ENCODE measurements around the gene KNDC1. TPM values are rescaled to one million over a fixed set of nuclear protein-coding genes. Genes with fewer than 3 reads are reported as not detected.

The KNDC1 gene
- total and polyA plus RNA-seq, 10 of the 15 experiments (the other 5 are each of a cell fraction or from before 2014, with no cell fraction given), result 0.03 to 0.11 (median 0.05) TPM; not detected in 7

DNA sequence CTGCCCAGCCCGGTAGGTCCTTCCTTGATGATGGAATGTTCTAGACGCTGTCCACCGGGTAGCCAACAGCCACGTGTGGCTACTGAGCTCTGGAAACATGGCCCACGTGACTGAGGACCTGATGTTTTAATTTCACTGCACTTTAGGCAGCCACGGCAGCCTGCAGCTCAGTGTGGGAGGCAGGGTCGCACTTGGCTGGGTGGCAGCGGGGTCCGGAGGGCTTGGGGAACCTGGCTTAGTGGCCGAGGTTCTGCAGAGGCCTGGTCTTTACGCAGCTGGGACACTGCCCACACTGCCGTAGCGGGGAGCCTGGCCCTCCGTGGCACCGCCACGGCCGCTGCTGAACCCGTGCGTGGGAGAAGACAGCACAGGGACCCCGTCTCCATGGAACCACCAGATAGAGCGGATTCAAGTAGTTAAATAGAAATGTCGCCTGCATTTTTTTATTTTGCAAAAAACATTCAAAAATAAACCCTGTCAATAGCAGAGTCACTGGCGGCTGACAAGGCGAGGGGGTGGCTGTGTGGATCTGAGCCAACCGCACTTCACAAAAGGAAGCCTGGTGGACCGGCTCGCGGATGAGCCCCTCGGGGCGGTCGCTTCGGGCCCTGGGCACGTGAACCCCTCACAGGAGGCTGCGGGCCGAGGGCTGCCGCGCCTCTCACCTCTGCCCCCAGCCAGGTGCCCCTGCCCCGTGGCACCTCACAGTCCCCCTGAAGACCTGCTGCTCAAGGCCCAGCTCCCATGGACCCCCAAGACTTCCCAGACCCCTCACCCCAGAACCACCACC is 44.4 kb downstream of the KNDC1 start:
- intact Hi-C loops (cut with micrococcal nuclease; ENCODE audit: unreplicated experiment) (no loop called here), in situ Hi-C loops (cut with MboI) (no loop called here)
- Histone ChIP-seq H3K4me1 (ENCODE audit: control insufficient read depth, insufficient read depth, low read length) (no peaks in the 10 kb centered on the region), H3K4me3 (no peak overlapping the region), H3K36me3 (ENCODE audit: control insufficient read depth in 2 of 2, insufficient read depth in 2 of 2, low read length in 1 of 2) (no peaks in the 10 kb centered on the region), H2AFZ (ENCODE audit: control insufficient read depth, low read depth, low read length) (no peak overlapping the region), H3K9me3 (replicated peaks; ENCODE audit: control insufficient read depth, insufficient read depth, low read length) (no peaks in the 10 kb centered on the region), H3K4me2 (ENCODE audit: control insufficient read depth, insufficient read depth) (no peak overlapping the region), H3K79me2 (ENCODE audit: control insufficient read depth, insufficient read depth, low read length) (no peaks in the 10 kb centered on the region), H3K9ac (ENCODE audit: control insufficient read depth, insufficient read depth, low read length) (no peak overlapping the region), H3K27ac (ENCODE audit: control insufficient read depth, insufficient read depth) (no peak overlapping the region), H4K20me1 (ENCODE audit: control insufficient read depth, insufficient read depth) (no peaks in the 10 kb centered on the region), H3K27me3 (replicated peaks in 1 of 2; ENCODE audit: control insufficient read depth in 2 of 2, insufficient read depth in 2 of 2, low read length in 1 of 2) (no peaks in the 10 kb centered on the region)
- BruUV-seq (replicated peaks), result no TSS peak
- SMC1A ChIA-PET (ENCODE audit: uncharacterized antibody, unreplicated experiment), result no interaction called here
- WGBS (ENCODE audit: insufficient coverage, insufficient replicate concordance, low lambda C conversion rate, missing lambda C conversion rate), result 61% methylated on average over 35 of the region's 38 CpGs
- FAIRE-seq, result no peak
- TF ChIP-seq CHD1 (IDR thresholded peaks at IDR 0.05; ENCODE audit: low read depth, low read length), result no peak
- TF ChIP-seq, protein P1, sequence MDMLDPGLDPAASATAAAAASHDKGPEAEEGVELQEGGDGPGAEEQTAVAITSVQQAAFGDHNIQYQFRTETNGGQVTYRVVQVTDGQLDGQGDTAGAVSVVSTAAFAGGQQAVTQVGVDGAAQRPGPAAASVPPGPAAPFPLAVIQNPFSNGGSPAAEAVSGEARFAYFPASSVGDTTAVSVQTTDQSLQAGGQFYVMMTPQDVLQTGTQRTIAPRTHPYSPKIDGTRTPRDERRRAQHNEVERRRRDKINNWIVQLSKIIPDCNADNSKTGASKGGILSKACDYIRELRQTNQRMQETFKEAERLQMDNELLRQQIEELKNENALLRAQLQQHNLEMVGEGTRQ (IDR thresholded peaks at IDR 0.05; ENCODE audit: borderline replicate concordance, low read depth, low read length), result no peak
- TF ChIP-seq CBX3 (IDR thresholded peaks at IDR 0.05; ENCODE audit: borderline replicate concordance, low read depth), result no peak
- RAD21 ChIA-PET (ENCODE audit: unreplicated experiment), result no interaction called here
- DNase-seq (ENCODE audit: low read depth, low spot score), result no peak
- CTCF ChIA-PET, result no interaction called here
- POLR2A ChIA-PET, result no interaction called here
- no peak for ATAC-seq

DNA sequence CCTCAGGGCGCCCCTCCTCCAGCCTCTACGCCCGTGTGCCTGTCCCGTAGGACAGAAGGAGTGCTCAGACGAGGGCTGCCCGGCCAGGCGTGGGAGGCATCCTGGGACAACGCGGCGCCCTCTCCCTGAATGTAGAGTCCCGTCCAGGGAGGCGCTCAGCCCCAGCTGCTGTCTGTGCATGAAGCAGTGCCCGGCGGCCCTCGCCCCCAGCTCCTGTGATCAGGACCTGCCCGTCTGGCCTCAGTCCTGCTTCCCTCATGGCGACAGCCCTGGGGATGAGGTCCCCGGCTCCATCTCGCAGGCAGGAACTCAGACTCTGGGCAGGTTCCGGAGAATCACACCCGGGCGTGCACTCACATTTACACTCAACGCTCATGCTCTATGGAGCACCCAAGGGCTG is 45.1 kb downstream of the KNDC1 start:
- ChIA-PET SMC1A (ENCODE audit: uncharacterized antibody, unreplicated experiment) (no interaction called here), CTCF (no interaction called here), RAD21 (ENCODE audit: unreplicated experiment) (no interaction called here), POLR2A (no interaction called here)
- Histone ChIP-seq H3K4me1 (ENCODE audit: control insufficient read depth, insufficient read depth, low read length) (no peaks in the 10 kb centered on the region), H3K4me2 (ENCODE audit: control insufficient read depth, insufficient read depth) (no peak overlapping the region), H3K9ac (ENCODE audit: control insufficient read depth, insufficient read depth, low read length) (no peak overlapping the region), H4K20me1 (ENCODE audit: control insufficient read depth, insufficient read depth) (no peaks in the 10 kb centered on the region), H3K27me3 (replicated peaks in 1 of 2; ENCODE audit: control insufficient read depth in 2 of 2, insufficient read depth in 2 of 2, low read length in 1 of 2) (no peaks in the 10 kb centered on the region), H3K4me3 (no peak overlapping the region), H3K36me3 (ENCODE audit: control insufficient read depth in 2 of 2, insufficient read depth in 2 of 2, low read length in 1 of 2) (no peaks in the 10 kb centered on the region), H2AFZ (ENCODE audit: control insufficient read depth, low read depth, low read length) (no peak overlapping the region), H3K27ac (ENCODE audit: control insufficient read depth, insufficient read depth) (no peak overlapping the region), H3K79me2 (ENCODE audit: control insufficient read depth, insufficient read depth, low read length) (no peaks in the 10 kb centered on the region), H3K9me3 (replicated peaks; ENCODE audit: control insufficient read depth, insufficient read depth, low read length) (no peaks in the 10 kb centered on the region)
- DNase-seq (ENCODE audit: low read depth, low spot score), result no peak
- ATAC-seq, result no peak
- in situ Hi-C loops (cut with MboI) (no loop called here), intact Hi-C loops (cut with micrococcal nuclease; ENCODE audit: unreplicated experiment) (no loop called here)
- BruUV-seq (replicated peaks), result no TSS peak
- WGBS (ENCODE audit: insufficient coverage, insufficient replicate concordance, low lambda C conversion rate, missing lambda C conversion rate), result 63% methylated on average over 23 of the region's 23 CpGs
- no peak for FAIRE-seq
- TF ChIP-seq SPI1 (IDR thresholded peaks at IDR 0.05; ENCODE audit: borderline replicate concordance, insufficient read depth, low read depth, low read length) (no peak), GABPA (IDR thresholded peaks at IDR 0.05; ENCODE audit: low read depth) (no peak), MEF2B (IDR thresholded peaks at IDR 0.05; ENCODE audit: partially characterized antibody, poor library complexity, severe bottlenecking) (no peak), TCF3 (IDR thresholded peaks at IDR 0.05; ENCODE audit: borderline replicate concordance, insufficient read depth, low read depth, low read length) (no peak), TCF7 (IDR thresholded peaks at IDR 0.05; ENCODE audit: borderline replicate concordance) (no peak)
- TF ChIP-seq, protein P2, sequence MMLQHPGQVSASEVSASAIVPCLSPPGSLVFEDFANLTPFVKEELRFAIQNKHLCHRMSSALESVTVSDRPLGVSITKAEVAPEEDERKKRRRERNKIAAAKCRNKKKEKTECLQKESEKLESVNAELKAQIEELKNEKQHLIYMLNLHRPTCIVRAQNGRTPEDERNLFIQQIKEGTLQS (IDR thresholded peaks at IDR 0.05; ENCODE audit: borderline replicate concordance, extremely low read depth, low read depth, low read length), result no peak
- TF ChIP-seq, protein P3, sequence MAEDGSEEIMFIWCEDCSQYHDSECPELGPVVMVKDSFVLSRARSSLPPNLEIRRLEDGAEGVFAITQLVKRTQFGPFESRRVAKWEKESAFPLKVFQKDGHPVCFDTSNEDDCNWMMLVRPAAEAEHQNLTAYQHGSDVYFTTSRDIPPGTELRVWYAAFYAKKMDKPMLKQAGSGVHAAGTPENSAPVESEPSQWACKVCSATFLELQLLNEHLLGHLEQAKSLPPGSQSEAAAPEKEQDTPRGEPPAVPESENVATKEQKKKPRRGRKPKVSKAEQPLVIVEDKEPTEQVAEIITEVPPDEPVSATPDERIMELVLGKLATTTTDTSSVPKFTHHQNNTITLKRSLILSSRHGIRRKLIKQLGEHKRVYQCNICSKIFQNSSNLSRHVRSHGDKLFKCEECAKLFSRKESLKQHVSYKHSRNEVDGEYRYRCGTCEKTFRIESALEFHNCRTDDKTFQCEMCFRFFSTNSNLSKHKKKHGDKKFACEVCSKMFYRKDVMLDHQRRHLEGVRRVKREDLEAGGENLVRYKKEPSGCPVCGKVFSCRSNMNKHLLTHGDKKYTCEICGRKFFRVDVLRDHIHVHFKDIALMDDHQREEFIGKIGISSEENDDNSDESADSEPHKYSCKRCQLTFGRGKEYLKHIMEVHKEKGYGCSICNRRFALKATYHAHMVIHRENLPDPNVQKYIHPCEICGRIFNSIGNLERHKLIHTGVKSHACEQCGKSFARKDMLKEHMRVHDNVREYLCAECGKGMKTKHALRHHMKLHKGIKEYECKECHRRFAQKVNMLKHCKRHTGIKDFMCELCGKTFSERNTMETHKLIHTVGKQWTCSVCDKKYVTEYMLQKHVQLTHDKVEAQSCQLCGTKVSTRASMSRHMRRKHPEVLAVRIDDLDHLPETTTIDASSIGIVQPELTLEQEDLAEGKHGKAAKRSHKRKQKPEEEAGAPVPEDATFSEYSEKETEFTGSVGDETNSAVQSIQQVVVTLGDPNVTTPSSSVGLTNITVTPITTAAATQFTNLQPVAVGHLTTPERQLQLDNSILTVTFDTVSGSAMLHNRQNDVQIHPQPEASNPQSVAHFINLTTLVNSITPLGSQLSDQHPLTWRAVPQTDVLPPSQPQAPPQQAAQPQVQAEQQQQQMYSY (CRISPR knock-in tag; IDR thresholded peaks at IDR 0.05), result no peak
